Measurements from ENCODE around the gene OR51A4. TPM values are rescaled to one million over a fixed set of nuclear protein-coding genes. Genes with fewer than 3 reads are reported as not detected.
"Not testable (repeated sequence)": the region's sequence is repeated elsewhere in the genome, so short reads cannot be mapped to it uniquely, and the experiment has no call there.

Gene OR51A4
- total and polyA plus RNA-seq, 7 experiments from 2014 or later = not detected

DNA sequence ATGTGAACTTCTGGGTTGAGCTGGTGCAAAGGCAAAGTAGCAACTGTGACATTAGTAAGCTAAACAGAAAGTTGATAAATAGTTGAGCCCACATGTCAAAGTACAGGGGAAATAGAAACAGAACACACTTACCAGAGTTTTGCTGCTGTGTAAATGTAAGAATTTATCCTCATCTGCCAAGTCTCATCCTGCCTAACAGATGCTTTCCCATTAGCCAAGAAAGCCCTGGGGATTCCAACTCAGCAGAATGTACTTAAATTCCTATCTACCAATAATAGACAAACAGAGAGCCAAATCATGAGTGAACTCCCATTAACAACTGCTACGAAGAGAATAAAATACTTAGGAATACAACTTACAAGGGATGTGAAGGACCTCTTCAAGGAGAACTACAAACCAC is 15.4 kb upstream of the OR51A4 start:
- no peaks in the 10 kb centered on the region for H3K36me3 ChIP-seq (ENCODE audit: control insufficient read depth in 2 of 3, insufficient read depth in 3 of 3, low read length in 3 of 3)
- intact Hi-C loops (cut with micrococcal nuclease) = no loop called here
- no peaks in the 10 kb centered on the region for H3K9me3 ChIP-seq (ENCODE audit: control insufficient read depth in 2 of 3, low read length in 3 of 3)
- DNase-seq (no peak), ATAC-seq (no peak)
- no peaks in the 10 kb centered on the region for H3K27me3 ChIP-seq (ENCODE audit: control insufficient read depth in 2 of 2, insufficient read depth in 2 of 2, low read length in 2 of 2)
- CTCF ChIA-PET = no interaction called here
- H3K27ac ChIP-seq (ENCODE audit: low read depth, low read length) = no peak overlapping the region
- H3K4me1 ChIP-seq (ENCODE audit: control insufficient read depth in 2 of 2, insufficient read depth in 2 of 2, low read length in 2 of 2) = no peaks in the 10 kb centered on the region
- no peak overlapping the region for H3K27ac Mint-ChIP-seq
- H3K4me1 Mint-ChIP-seq = no peaks in the 10 kb centered on the region
- POLR2A ChIA-PET = no interaction called here
- H3K4me3 ChIP-seq (ENCODE audit: low read length) = no peak overlapping the region
- no peak overlapping the region for H3K4me3 Mint-ChIP-seq
- peaks cover 0 to 10% (median 4%) of the 10 kb centered on the region in 5 donors for H3K27me3 Mint-ChIP-seq
- H3K36me3 Mint-ChIP-seq = peaks cover 0 to 5% (median 0%) of the 10 kb centered on the region in 5 donors
- peaks cover 0 to 6% (median 2%) of the 10 kb centered on the region in 11 donors for H3K9me3 Mint-ChIP-seq

DNA sequence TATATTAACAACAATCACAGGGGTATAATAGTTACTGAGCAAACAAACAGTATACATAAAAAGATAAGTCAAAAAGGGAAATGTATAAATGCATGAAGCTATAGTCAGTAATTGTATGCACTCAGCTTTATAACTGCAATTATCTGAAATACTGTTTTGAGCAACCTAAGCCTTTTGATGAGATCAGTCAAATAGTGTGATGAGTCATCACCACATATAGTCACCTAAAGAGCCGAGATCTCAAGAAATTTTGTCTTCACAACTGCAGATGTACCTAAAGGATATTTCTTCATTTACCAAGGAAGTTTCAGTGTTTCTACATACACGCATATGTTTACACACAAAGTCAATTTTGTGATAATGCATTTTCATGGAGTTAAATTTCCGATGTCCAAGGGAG is 13.5 kb upstream of the OR51A4 start:
- CTCF ChIA-PET = no interaction called here
- Histone ChIP-seq H3K36me3 (ENCODE audit: control insufficient read depth in 2 of 3, insufficient read depth in 3 of 3, low read length in 3 of 3) (no peaks in the 10 kb centered on the region), H3K27me3 (ENCODE audit: control insufficient read depth in 2 of 2, insufficient read depth in 2 of 2, low read length in 2 of 2) (no peaks in the 10 kb centered on the region), H3K9me3 (ENCODE audit: control insufficient read depth in 2 of 3, low read length in 3 of 3) (no peaks in the 10 kb centered on the region), H3K4me3 (ENCODE audit: low read length) (no peak overlapping the region), H3K27ac (ENCODE audit: low read depth, low read length) (no peak overlapping the region), H3K4me1 (ENCODE audit: control insufficient read depth in 2 of 2, insufficient read depth in 2 of 2, low read length in 2 of 2) (no peaks in the 10 kb centered on the region)
- ATAC-seq (no peak), DNase-seq (no peak)
- peaks cover 0 to 5% (median 0%) of the 10 kb centered on the region in 5 donors for H3K36me3 Mint-ChIP-seq
- H3K27ac Mint-ChIP-seq = no peak overlapping the region
- H3K9me3 Mint-ChIP-seq = peaks cover 0 to 6% (median 1%) of the 10 kb centered on the region in 11 donors
- peaks cover 0 to 7% (median 3%) of the 10 kb centered on the region in 5 donors for H3K27me3 Mint-ChIP-seq
- H3K4me3 Mint-ChIP-seq = no peak overlapping the region
- no peaks in the 10 kb centered on the region for H3K4me1 Mint-ChIP-seq
- intact Hi-C loops (cut with micrococcal nuclease) = no loop called here
- POLR2A ChIA-PET = no interaction called here

DNA sequence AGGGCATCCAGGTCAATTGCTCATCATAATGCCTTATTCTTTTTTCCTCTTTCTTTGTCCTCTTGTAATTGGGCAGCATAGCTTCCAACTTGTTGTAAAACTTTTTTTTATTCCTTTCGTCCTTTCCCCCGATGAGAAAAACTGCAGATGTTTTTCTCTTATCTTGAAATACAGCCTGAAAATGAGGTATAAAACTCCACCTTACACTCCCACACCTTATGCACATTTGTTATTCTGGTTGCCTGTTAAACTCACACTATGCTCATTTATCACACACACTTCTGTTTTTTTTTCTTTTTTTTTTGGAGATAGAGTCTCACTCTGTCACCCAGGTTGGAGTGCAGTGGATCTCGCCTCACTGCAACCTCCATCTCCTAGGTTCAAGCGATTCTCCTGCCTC is 10.0 kb upstream of the OR51A4 start:
- H3K4me1 ChIP-seq (ENCODE audit: control insufficient read depth in 2 of 2, insufficient read depth in 2 of 2, low read length in 2 of 2) = no peaks in the 10 kb centered on the region
- H3K4me1 Mint-ChIP-seq = no peaks in the 10 kb centered on the region
- peaks cover 0 to 6% (median 0%) of the 10 kb centered on the region in 11 donors for H3K9me3 Mint-ChIP-seq
- H3K27me3 ChIP-seq (ENCODE audit: control insufficient read depth in 2 of 2, insufficient read depth in 2 of 2, low read length in 2 of 2) = no peaks in the 10 kb centered on the region
- no peaks in the 10 kb centered on the region for H3K36me3 ChIP-seq (ENCODE audit: control insufficient read depth in 2 of 3, insufficient read depth in 3 of 3, low read length in 3 of 3)
- peaks cover 0 to 6% (median 0%) of the 10 kb centered on the region in 5 donors for H3K27me3 Mint-ChIP-seq
- ChIA-PET POLR2A (no interaction called here), CTCF (no interaction called here)
- no peak for DNase-seq
- intact Hi-C loops (cut with micrococcal nuclease) = loop anchor here in 1 of 2 donors (10.0 kb wide), 1 partner anchor 57 kb away; no protein-coding TSS in a partner anchor
- no peak overlapping the region for H3K4me3 ChIP-seq (ENCODE audit: low read length)
- H3K27ac Mint-ChIP-seq = no peak overlapping the region
- H3K9me3 ChIP-seq (ENCODE audit: control insufficient read depth in 2 of 3, low read length in 3 of 3) = no peaks in the 10 kb centered on the region
- peaks cover 0 to 5% (median 0%) of the 10 kb centered on the region in 5 donors for H3K36me3 Mint-ChIP-seq
- no peak for ATAC-seq
- no peak overlapping the region for H3K4me3 Mint-ChIP-seq
- no peak overlapping the region for H3K27ac ChIP-seq (ENCODE audit: low read depth, low read length)

DNA sequence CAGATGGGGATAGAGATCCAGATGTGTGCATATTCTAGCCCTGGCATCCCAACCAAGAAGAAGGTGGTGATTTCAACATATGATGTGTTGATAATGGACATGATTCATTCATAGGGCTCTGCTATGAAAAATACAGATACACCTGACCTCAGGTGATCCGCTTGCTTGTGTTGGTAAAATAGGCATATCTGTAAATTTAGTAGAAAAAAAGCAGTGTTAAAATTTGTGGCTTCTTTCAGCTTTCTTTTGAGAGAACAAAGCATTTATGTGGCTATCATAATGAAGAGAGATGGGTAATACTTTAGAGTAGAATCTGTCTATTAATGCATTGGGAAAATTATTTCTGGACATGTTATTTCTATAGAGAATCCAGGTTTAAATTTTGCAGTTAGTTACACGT is 8.2 kb upstream of the OR51A4 start, which contains the start of gene OR51A2:
OR51A2 (minus strand) TSS at position 101 of the 400 bp plus-strand sequence; CDS start at position 101, 0 bp downstream.
- intact Hi-C loops (cut with micrococcal nuclease) = loop anchor here in 1 of 2 donors (1.0 to 10.0 kb wide), 2 partner anchors 9 to 59 kb away; no protein-coding TSS in a partner anchor
- H3K9me3 ChIP-seq (ENCODE audit: control insufficient read depth in 2 of 3, low read length in 3 of 3); ATAC-seq; H3K36me3 ChIP-seq (ENCODE audit: control insufficient read depth in 2 of 3, insufficient read depth in 3 of 3, low read length in 3 of 3); DNase-seq; H3K36me3 Mint-ChIP-seq; CTCF ChIA-PET; H3K4me1 Mint-ChIP-seq; H3K27me3 Mint-ChIP-seq; H3K4me1 ChIP-seq (ENCODE audit: control insufficient read depth in 2 of 2, insufficient read depth in 2 of 2, low read length in 2 of 2); H3K27ac ChIP-seq (ENCODE audit: low read depth, low read length); H3K4me3 ChIP-seq (ENCODE audit: low read length); H3K9me3 Mint-ChIP-seq; H3K27me3 ChIP-seq (ENCODE audit: control insufficient read depth in 2 of 2, insufficient read depth in 2 of 2, low read length in 2 of 2); H3K27ac Mint-ChIP-seq; POLR2A ChIA-PET; H3K4me3 Mint-ChIP-seq: not testable (repeated sequence)

DNA sequence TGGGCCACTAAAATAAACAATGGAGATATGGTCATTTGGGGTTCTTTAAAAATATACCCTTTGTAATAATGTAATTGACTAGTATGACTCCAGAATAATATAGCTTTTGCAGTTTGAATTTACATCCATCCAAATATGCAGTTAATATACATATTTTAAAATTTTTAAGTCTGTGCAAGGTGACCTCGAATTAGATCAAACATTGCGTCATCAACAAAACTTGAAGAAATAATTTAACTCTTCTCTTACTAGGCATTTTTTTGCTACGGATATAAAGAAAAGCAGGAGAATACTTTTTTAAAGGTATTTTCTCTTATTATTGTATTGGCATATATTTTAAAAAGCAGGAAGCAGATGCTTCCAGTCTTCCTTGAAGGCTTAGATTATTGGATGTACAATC is 10.7 kb downstream of the OR51A4 start:
- Histone ChIP-seq H3K27ac (ENCODE audit: low read depth, low read length) (no peak overlapping the region), H3K36me3 (ENCODE audit: control insufficient read depth in 2 of 3, insufficient read depth in 3 of 3, low read length in 3 of 3) (no peaks in the 10 kb centered on the region), H3K4me1 (ENCODE audit: control insufficient read depth in 2 of 2, insufficient read depth in 2 of 2, low read length in 2 of 2) (no peaks in the 10 kb centered on the region), H3K27me3 (ENCODE audit: control insufficient read depth in 2 of 2, insufficient read depth in 2 of 2, low read length in 2 of 2) (no peaks in the 10 kb centered on the region), H3K4me3 (ENCODE audit: low read length) (no peak overlapping the region), H3K9me3 (ENCODE audit: control insufficient read depth in 2 of 3, low read length in 3 of 3) (no peaks in the 10 kb centered on the region)
- H3K9me3 Mint-ChIP-seq = peaks cover 0 to 8% (median 0%) of the 10 kb centered on the region in 11 donors
- POLR2A ChIA-PET = no interaction called here
- CTCF ChIA-PET = no interaction called here
- no peak for ATAC-seq
- intact Hi-C loops (cut with micrococcal nuclease) = no loop called here
- DNase-seq = no peak
- no peaks in the 10 kb centered on the region for H3K36me3 Mint-ChIP-seq
- no peak overlapping the region for H3K4me3 Mint-ChIP-seq
- H3K27ac Mint-ChIP-seq = no peak overlapping the region
- no peaks in the 10 kb centered on the region for H3K4me1 Mint-ChIP-seq
- peaks cover 0 to 9% (median 0%) of the 10 kb centered on the region in 5 donors for H3K27me3 Mint-ChIP-seq

DNA sequence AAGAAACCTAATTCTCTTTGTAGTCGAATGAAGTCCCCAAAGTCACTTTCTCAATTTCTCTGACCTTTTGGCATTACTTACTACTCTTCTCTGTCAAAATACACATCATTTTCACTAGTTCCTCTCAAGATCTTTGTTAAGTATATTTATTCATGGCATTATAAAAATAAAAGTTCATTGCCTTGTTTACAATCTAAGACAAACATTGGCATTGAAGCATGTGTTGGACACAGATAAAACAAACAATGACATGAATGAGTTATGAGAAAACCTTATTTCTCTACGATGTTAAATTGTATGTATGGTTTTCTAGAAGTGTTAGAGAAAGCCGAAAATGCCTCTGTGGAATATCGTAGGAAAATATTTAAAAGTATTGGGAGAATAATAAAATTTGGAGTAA is 14.7 kb downstream of the OR51A4 start:
- peaks cover 0 to 6% (median 0%) of the 10 kb centered on the region in 11 donors for H3K9me3 Mint-ChIP-seq
- DNase-seq (no peak), ATAC-seq (no peak)
- H3K4me1 Mint-ChIP-seq = no peaks in the 10 kb centered on the region
- Histone ChIP-seq H3K27me3 (ENCODE audit: control insufficient read depth in 2 of 2, insufficient read depth in 2 of 2, low read length in 2 of 2) (no peaks in the 10 kb centered on the region), H3K9me3 (ENCODE audit: control insufficient read depth in 2 of 3, low read length in 3 of 3) (no peaks in the 10 kb centered on the region), H3K4me1 (ENCODE audit: control insufficient read depth in 2 of 2, insufficient read depth in 2 of 2, low read length in 2 of 2) (no peaks in the 10 kb centered on the region), H3K4me3 (ENCODE audit: low read length) (no peak overlapping the region), H3K36me3 (ENCODE audit: control insufficient read depth in 2 of 3, insufficient read depth in 3 of 3, low read length in 3 of 3) (no peaks in the 10 kb centered on the region), H3K27ac (ENCODE audit: low read depth, low read length) (no peak overlapping the region)
- ChIA-PET POLR2A (no interaction called here), CTCF (no interaction called here)
- no peak overlapping the region for H3K27ac Mint-ChIP-seq
- no peak overlapping the region for H3K4me3 Mint-ChIP-seq
- peaks cover 0 to 7% (median 0%) of the 10 kb centered on the region in 5 donors for H3K27me3 Mint-ChIP-seq
- H3K36me3 Mint-ChIP-seq = no peaks in the 10 kb centered on the region
- intact Hi-C loops (cut with micrococcal nuclease) = no loop called here

DNA sequence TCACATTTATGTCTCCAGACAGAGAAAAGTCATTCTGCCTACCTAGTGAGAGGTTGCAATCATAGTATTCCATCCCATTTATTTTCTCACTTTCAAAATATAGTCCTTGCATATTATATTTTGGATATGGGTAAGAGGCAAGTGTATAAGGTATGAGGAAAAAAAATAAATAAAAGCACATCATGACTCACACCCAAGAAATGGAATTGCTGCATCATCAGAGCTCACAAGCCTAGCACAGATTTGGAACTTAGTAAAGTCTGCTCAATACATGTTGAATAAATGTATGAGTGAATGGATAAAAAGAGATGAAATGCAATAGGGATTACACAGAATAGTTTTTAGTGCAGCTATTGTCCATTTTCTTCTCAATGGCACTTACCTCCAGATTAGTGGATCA is 20.8 kb downstream of the OR51A4 start:
- Mint-ChIP-seq H3K36me3 (no peaks in the 10 kb centered on the region), H3K9me3 (peaks cover 0 to 7% (median 0%) of the 10 kb centered on the region in 11 donors), H3K4me3 (no peak overlapping the region), H3K4me1 (peaks cover 0 to 1% (median 0%) of the 10 kb centered on the region in 7 donors), H3K27ac (no peak overlapping the region), H3K27me3 (peaks cover 0 to 17% (median 10%) of the 10 kb centered on the region in 5 donors)
- H3K36me3 ChIP-seq (ENCODE audit: control insufficient read depth in 2 of 3, insufficient read depth in 3 of 3, low read length in 3 of 3) = no peaks in the 10 kb centered on the region
- no peaks in the 10 kb centered on the region for H3K27me3 ChIP-seq (ENCODE audit: control insufficient read depth in 2 of 2, insufficient read depth in 2 of 2, low read length in 2 of 2)
- no peak overlapping the region for H3K4me3 ChIP-seq (ENCODE audit: low read length)
- H3K4me1 ChIP-seq (ENCODE audit: control insufficient read depth in 2 of 2, insufficient read depth in 2 of 2, low read length in 2 of 2) = no peaks in the 10 kb centered on the region
- intact Hi-C loops (cut with micrococcal nuclease) = no loop called here
- CTCF ChIA-PET = no interaction called here
- no peaks in the 10 kb centered on the region for H3K9me3 ChIP-seq (ENCODE audit: control insufficient read depth in 2 of 3, low read length in 3 of 3)
- DNase-seq (no peak), ATAC-seq (no peak)
- no peak overlapping the region for H3K27ac ChIP-seq (ENCODE audit: low read depth, low read length)
- POLR2A ChIA-PET = no interaction called here

All from naive thymus-derived CD4-positive, alpha-beta T cell (primary cell).